ENCODE measurements around the gene FBXO47.
"Not testable (repeated sequence)": the region's sequence is repeated elsewhere in the genome, so short reads cannot be mapped to it uniquely, and the experiment has no call there.

Gene FBXO47

DNA sequence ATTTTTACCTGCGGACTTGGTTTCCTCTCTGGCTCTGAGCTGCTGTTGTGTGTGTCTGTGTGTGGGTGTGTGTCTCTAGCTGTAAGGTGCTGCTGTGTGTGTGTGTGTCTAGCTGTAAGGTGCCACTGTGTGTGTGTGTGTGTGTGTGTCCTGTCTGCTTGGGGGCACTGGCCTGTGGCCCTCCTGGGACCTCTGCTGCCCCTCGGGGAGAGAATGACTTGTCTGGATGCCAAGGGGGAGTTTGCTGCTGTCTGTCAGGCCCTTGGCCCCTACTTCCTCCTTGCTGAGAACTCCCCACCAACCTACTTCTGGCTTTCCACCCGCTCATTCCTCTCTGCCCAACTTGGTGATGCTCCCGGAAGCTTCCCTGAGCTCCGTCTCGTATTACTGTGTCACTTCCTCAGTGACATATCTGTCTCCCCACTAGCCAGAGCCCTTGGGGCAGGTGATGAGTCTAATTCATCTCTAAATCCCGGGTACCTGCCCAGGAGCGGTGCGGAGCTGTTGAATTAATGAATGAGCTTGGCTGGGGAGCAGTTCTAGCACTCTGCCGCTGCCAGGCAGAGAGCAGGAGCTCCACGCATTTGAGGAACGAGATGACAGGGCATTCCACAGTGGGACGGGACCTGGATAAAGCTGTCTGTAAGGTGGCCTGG lies 45.3 kb downstream of the FBXO47 start:
- no peak for DNase-seq

DNA sequence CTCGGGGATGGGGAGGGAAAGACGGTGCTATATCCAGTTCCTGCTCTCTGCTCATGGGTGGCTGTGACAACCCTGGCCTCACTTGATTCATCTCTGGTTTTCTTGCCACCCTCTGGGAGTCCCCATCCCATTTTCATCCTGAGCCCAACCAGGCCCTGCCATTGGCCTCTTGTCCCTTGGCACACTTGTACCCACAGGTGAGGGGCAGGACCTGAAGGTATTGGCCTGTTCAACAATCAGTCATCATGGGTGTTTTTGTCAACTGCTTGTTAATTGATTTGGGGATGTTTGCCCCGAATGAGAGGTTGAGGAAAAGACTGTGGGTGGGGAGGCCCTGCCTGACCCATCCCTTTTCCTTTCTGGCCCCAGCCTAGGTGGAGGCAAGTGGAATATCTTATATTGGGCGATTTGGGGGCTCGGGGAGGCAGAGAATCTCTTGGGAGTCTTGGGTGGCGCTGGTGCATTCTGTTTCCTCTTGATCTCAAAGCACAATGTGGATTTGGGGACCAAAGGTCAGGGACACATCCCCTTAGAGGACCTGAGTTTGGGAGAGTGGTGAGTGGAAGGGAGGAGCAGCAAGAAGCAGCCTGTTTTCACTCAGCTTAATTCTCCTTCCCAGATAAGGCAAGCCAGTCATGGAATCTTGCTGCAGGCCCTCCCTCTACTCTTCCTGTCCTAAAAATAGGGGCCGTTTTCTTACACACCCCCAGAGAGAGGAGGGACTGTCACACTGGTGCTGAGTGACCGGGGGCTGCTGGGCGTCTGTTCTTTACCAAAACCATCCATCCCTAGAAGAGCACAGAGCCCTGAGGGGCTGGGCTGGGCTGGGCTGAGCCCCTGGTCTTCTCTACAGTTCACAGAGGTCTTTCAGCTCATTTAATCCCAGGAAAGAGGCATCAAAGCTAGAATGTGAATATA lies 46.6 kb downstream of the FBXO47 start:
- DNase-seq = no peak

DNA sequence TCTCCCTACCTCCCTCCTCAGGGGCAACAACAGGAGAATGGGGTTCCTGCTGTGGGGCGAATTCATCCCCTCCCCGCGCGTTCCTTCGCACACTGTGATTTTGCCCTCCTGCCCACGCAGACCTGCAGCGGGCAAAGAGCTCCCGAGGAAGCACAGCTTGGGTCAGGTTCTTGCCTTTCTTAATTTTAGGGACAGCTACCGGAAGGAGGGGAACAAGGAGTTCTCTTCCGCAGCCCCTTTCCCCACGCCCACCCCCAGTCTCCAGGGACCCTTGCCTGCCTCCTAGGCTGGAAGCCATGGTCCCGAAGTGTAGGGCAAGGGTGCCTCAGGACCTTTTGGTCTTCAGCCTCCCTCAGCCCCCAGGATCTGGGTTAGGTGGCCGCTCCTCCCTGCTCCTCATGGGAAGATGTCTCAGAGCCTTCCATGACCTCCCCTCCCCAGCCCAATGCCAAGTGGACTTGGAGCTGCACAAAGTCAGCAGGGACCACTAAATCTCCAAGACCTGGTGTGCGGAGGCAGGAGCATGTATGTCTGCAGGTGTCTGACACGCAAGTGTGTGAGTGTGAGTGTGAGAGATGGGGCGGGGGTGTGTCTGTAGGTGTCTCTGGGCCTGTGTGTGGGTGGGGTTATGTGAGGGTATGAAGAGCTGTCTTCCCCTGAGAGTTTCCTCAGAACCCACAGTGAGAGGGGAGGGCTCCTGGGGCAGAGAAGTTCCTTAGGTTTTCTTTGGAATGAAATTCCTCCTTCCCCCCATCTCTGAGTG lies 47.7 kb downstream of the FBXO47 start:
- no peak for DNase-seq

DNA sequence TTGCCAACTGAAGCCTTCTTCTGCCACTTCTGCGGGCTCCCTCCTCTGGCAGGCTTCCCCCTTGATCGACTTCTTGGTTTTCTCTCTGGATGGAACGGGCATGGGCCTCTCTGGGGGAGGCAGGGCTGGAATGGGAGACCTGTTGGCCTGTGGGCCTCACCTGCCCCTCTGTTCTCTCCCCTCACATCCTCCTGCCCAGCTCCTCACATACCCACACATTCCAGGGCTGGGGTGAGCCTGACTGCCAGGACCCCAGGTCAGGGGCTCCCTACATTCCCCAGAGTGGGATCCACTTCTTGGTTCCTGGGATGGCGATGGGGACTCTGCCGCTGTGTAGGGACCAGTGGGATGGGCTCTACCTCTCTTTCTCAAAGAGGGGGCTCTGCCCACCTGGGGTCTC lies 48.3 kb downstream of the FBXO47 start:
- no peak for DNase-seq

DNA sequence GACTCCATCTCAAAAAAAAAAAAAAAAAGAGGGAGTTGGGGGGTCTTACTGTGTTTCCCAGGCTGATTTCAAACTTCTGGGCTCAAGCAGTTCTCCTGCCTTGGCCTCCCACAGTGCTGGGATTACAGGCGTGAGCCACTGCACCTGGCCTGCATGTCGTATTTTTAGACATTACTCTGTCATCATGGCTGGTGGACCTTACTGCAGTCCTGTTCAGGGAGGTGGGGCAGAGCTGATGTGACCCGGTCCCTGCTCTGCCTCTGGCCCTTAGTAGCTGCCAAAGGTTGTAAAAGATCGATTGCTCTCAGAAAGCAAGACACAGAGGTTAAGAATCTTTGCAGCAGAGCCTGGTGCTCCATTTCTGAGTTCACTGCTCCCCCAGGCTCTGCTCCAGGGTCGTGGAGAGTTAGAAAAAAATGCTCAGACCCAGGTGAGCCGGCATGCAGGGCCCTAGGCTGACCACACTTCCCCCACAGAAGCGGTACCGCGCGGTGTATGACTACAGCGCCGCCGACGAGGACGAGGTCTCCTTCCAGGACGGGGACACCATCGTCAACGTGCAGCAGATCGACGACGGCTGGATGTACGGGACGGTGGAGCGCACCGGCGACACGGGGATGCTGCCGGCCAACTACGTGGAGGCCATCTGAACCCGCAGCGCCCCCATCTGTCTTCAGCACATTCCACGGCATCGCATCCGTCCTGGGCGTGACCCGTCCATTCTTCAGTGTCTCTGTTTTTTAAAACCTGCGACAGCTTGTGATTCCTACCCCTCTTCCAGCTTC lies 48.9 kb downstream of the FBXO47 start:
- no peak for DNase-seq

DNA sequence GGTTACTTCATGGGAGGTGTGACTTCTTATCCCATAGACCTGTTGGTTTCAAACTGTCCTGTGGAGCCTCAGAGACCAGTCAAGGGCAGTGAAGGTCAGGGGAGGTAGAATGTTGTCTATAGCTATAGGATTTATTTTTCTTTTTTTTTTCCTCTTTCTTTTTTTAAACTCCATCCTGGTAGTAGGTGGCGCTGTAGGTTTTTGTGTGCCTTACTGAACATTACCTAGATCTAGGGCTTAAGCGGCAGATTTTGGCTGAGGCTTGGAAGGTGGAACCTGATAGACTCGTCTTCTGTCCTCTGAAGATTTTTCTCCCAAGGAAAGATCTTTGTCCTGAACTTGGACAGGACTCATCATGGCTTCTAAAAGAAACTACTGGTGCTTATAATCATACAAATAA lies 49.9 kb downstream of the FBXO47 start:
- DNase-seq = no peak

DNA sequence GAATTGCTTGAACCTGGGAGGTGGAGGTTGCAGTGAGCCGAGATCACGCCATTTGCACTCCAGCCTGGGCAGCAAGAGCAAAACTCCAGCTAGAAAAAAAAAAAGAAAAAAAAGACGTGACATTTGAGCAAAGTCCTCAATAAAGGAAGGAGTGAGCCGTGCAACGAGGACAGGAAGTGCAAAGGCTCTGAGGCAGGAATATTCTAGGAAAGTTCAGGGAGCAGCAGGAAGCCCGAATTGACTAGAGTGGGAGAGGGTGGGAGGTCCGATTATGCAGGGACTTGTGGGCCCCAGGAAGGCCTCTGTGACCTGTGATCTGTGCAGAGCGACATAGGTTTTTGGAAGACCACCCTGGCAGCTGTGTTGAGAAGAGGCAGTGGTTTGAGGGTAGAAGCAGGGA lies 50.4 kb downstream of the FBXO47 start:
- DNase-seq = no peak

DNA sequence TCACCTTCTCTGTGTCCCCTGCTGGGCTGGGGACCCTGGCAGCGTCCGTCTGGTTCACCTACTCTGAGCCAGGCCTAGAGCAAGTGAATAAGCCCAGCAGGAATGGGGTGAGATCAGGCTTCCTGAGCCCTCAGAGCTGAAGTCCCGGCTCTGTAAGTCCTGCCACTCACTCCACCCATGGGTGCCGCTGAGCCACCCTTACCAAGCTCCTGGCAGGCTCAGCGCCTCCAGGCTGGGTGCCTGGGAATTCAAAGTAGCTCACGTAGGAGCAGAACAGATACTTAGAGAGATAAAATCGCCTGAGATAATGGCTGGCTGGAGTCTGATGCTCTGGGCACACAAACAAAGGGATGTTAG lies 51.6 kb downstream of the FBXO47 start:
- no peak for DNase-seq

DNA sequence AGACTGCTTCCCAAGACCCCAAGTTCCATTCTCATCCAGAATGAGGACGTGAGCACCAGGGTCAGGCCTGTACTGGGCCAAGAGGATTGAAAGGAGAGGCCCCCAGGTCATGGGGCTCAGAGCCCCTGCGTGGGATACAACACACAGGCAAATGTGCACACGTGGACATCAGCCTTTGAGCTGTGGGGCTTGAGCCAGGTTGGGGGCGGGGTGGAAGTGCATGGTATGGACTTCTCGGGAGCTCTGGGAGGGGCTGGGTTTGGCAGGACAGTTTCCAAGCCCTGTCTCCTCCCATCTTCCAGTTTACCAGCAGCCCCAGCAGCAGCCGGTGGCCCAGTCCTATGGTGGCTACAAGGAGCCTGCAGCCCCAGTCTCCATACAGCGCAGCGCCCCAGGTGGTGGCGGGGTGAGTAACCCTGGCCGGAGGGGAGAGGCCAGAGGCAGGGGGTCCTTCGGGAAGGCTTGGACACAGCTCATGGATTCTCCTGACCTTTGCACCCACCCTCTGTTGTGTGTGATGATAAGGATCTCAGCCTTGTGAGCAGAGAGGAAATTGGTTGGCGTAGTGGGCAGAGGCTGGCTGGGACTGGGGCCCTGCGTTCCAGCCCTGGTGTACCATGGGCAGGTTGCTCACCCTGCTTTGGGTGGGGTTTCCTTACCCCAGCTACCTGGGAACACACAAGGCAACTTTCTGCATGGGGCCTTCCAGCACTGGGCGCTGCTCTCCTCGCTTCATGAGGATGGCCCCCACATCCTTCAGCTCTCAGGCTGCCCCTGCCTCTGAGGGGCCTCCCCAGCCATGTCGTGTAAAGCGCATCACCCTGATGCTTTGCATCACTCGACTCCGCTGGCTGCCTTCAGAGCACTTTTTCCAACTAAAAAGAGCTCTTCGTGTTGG lies 52.2 kb downstream of the FBXO47 start:
- DNase-seq = no peak

DNA sequence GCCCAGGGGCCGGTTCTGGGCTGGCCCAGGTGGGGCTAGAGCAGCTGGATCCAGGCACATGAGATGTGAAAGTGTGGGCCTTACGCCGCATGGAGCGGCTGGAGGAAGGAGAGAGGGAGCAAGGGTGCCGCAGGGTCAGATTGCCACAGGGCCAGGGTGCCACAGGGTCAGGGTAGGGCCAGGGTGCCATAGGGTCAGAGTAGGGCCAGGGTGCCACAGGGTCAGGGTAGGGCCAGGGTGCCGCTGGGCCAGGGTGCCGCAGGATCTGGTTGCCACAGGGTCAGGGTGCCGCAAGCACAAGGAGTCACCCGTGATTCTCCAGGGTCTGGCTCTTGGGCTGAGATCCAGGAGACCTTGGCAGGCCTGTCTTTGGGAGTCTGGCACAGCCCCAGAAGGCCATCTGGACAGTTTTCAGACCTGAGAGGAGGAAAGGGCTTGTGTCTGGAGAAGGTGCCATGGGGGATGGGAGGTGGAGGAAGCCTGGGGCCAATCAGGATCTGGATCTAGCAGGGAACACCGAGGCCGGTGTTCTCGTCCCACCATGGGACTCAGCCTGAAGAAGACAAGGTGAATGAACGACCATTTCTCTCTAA lies 54.9 kb downstream of the FBXO47 start:
- no peak for DNase-seq

DNA sequence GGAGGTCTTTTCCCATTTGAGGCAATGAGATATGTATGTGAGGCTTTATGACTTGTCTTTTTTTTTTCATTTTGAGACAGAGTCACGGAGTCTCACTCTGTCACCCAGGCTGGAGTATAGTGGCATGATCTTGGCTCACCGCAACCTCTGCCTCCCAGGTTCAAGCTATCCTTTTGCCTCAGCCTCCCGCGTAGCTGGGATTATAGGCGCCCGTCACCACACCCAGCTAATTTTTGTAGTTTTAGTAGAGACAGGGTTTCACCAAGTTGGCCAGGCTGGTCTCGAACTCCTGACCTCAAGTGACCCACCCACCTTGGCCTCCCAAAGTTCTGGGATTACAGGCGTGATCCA lies 55.5 kb downstream of the FBXO47 start:
- not testable (repeated sequence) for DNase-seq

DNA sequence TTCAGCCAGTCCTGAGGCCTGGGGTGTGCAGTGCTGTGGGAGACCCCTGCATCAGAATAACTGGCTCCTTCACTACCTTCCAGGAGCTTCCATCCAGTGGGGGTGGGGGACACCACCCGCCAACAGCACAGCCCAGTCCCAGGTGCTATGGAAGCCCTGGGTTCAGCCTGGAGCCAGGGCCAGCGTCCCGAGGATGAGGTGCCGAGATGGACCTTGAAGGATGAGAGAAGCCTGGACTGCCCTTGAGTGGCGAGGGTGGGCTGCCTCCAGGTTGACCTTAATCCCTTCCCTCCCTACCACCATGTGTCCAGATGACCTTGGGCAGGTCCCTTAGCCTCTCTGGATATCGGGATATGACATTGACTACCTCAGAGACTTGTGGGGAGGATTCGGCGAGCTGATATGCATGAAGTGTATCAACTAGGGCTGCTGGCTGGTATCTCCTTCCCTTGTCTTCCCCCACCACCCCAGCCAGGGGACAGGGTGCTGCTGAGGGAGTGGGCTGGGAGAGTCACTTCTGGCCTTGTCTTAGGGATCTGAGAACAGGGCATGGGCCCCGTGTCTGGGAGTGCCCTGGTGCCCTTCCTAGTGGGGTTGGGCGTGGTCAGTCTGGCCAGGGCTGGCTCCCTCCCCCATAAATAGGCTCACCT lies 56.0 kb downstream of the FBXO47 start:
- no peak for DNase-seq

DNA sequence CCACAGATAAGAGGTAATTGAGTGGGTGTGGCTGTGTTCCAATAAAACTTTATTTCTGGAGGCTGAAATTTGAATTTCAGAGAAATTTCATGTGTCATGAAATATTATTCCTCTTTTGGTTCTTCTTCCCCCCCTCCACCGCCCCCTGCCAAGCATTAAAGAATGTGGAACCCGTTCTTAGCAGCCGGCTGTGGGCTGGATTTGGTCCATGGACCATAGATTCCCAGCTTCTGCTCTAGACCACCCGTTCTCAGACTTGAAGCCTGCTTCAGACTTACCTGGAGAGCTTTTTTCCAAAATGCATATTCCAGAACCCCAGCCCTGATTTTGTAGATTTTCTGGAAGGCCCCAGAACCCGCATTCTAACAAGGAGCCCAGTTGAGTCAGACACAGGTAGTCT lies 56.9 kb downstream of the FBXO47 start:
- no peak for DNase-seq

DNA sequence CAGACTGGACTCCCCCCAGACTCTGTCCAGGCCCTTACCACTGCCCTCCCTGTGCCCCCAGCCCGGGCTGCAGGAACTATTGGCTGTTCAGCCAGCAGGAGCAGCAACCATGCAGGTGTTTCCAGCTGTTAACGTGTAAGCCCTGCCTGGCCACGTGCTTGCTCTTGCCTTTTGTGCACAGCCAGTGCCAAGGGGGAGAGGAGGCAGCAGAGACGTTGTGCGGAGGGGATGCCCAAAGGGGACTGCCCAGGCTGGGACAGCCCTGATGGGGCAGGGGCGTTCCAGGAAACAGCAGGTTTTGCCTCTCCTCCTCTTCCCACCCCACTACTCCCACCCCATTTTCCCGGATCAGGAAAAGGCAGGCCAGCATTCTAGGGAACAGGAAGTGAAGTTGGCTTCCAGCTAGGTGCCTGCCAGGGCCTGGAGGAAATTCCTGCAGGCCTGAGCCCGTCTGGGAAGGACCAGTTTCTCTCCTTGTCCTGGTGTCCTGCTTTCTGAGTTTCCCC lies 58.5 kb downstream of the FBXO47 start:
- no peak for DNase-seq

DNA sequence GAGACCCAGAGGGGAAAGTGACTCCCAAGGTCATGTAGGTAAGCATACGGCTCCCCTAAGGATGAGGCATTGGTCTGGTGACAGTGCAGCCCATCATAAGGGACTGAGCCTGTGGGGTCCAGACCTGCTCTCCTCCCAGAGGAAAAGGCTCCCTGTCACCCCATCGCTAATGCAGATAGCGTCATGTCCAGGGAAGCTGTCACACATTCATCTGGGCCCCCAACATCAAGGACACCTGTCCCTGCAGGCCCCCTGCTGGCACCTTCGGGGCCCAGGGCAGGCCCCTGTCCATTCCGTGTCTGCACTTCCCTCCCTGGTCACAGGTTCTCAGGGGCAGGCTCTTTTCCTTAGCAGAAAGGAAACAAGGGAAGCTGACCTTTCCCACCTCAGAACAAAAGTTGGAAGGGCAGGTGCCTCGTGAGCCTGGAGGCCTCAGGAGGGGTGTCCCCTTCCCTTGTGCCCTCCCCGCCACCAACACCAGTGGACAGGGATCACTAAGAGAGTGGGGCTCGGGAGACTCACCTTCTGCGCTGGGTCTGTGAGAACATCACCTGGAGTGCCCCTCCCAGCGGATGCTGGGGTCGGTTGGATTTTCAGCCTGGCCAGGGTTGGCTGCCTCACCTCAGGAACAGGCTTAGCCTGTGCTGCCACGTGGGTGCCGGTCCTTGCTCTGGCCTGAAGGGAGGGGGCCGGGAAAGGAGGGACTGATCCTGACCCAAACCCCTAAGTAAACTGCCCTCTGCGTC lies 59.1 kb downstream of the FBXO47 start:
- no peak for DNase-seq

DNA sequence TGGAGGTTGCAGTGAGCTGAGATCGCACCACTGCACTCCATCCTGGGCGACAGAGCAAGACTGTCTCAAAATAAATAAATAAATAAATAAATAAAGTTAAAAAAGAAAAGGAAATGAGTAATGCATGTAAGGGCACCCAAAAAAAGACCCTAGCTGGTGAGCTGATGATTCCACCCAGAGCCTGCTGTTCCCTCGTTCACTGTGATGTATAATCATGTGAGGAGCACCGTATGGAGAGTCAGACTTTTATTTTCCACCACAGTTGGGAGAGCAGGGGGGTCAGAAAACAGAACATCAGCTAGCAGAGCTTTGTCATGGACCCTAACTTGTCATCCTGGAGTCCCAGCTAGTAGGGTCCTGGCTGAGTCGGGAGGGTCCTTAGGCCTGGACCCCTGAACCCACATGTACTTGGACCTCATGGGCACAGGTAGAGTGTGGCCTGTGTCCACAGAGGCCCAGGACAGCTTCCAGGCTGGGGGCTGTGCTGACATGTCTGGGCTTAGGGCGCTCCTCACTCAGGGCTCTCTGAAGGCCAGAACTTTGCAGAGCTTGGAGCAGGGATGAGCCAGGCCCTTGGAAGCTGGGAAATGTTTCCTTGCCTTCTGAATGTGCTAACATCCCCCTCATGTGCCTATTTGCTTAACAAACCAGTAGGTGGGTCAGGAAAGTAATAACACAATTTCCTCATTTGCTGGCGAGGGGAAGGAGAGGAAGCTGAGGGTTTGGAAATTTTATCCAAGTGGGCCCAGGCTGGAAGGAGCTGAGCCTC lies 60.6 kb downstream of the FBXO47 start:
- no peak for DNase-seq

DNA sequence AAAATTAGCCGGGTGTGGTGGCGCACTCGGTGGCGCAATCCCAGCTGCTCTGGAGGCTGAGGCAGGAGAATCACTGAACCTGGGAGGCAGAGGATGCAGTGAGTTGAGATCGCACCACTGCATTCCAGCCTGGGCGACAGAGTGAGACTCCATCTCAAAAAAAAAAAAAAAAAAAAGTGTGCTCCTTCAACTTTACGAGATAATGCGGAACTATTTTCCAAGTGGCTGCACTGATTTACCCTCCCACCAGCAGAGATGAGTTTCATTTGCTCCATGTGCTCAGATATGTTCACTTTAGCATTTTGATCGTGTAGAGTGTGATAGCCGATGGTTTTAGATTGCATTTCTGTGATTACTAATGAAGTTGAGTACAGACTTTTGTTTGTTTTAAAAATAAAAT lies 61.8 kb downstream of the FBXO47 start:
- no peak for DNase-seq

DNA sequence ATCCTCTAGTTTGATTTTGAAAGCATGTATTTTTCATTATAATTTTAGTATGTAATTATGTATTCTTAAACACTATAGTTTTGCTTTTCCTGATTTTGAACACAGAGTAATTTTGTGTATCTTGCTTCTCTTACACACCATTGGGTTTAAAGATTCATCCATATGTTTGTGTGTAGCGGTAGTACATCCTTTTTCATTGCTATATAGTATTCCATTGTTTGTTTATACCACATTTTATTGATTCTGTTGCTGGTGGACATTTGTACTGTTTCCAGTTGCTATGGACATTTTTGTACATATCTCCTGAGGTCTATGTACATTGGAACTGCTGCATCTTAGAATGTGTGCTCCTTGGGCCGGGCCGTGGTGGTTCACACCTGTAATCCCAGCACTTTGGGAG lies 62.3 kb downstream of the FBXO47 start:
- no peak for DNase-seq

DNA sequence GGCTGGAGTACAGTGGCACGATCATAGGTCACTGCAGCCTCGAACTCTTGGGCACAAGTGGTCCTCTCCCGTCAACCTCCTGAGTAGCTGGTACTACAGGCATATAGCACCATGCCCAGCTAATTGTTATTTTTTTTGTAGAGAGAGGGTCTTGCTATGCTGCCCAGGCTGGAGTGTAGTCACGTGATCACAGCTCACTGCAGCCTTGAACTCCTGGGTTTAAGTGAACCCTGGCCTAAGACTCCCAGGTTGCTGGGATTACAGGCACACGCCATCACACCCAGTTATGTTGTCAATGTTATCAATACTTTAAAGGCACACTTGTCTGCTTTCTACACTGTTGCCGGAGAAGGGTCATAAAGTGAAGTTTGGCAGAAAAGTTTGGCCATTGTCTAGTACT lies 63.8 kb downstream of the FBXO47 start:
- no peak for DNase-seq
